ENCODE measurements around the gene GLUD1. TPM values are rescaled to one million over a fixed set of nuclear protein-coding genes. Genes with fewer than 3 reads are reported as not detected.

The GLUD1 gene
- total and polyA plus RNA-seq, 2 donors (not counting 1 experiment from before 2014, with no cell fraction given): 130 to 327 TPM

DNA sequence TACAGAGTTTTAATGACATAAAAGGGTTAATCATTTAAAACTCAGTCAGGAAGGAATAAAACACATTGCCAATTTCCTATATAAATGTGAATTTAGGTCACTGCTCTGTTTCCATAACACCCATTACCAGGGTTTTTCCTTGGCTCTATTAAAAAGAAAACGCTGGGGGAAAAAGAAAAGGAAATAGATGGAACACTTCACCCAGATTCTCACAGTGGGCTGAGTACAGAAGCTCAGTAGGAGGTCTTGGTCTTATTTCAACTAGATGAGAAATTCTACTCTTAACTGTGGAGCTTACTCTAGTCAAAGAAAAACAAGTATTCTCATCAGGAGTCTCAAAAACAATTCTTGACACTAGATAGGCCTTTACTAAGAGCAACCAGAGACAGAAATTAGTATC lies 36.5 kb downstream of the GLUD1 start:
- peaks cover 9% of the 10 kb centered on the region for H3K4me1 ChIP-seq (ENCODE audit: control insufficient read depth, extremely low read depth, insufficient read depth, low read length)
- H3K79me2 ChIP-seq (ENCODE audit: control insufficient read depth, insufficient read depth, low read length): no peaks in the 10 kb centered on the region
- no peaks in the 10 kb centered on the region for H3K9me3 ChIP-seq (ENCODE audit: control insufficient read depth, insufficient read depth, low read depth, low read length)
- DNase-seq (ENCODE audit: low read depth in 2 of 2): no peak
- TF ChIP-seq EZH2 (IDR thresholded peaks at IDR 0.05; ENCODE audit: low read length, missing control alignments): no peak
- TF ChIP-seq, protein P1, sequence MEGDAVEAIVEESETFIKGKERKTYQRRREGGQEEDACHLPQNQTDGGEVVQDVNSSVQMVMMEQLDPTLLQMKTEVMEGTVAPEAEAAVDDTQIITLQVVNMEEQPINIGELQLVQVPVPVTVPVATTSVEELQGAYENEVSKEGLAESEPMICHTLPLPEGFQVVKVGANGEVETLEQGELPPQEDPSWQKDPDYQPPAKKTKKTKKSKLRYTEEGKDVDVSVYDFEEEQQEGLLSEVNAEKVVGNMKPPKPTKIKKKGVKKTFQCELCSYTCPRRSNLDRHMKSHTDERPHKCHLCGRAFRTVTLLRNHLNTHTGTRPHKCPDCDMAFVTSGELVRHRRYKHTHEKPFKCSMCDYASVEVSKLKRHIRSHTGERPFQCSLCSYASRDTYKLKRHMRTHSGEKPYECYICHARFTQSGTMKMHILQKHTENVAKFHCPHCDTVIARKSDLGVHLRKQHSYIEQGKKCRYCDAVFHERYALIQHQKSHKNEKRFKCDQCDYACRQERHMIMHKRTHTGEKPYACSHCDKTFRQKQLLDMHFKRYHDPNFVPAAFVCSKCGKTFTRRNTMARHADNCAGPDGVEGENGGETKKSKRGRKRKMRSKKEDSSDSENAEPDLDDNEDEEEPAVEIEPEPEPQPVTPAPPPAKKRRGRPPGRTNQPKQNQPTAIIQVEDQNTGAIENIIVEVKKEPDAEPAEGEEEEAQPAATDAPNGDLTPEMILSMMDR (conservative IDR thresholded peaks at IDR 0.05 in 1 of 2, IDR thresholded peaks at IDR 0.05 in 1 of 2; ENCODE audit: low read depth in 1 of 2, low read length in 2 of 2): no peak
- no peak overlapping the region for H3K4me2 ChIP-seq (ENCODE audit: extremely low read depth, insufficient read depth, low read length)
- no peak overlapping the region for H2AFZ ChIP-seq (ENCODE audit: low read length)
- no peaks in the 10 kb centered on the region for H4K20me1 ChIP-seq (ENCODE audit: control insufficient read depth, extremely low read depth, insufficient read depth, low read length)
- no peak overlapping the region for H3K4me3 ChIP-seq (replicated peaks in 1 of 4; ENCODE audit: control extremely low read depth in 1 of 4, insufficient read depth in 1 of 4, low read depth in 3 of 4, low read length in 4 of 4)
- no peak overlapping the region for H3K27ac ChIP-seq (ENCODE audit: insufficient read depth, low read length)
- H3K9ac ChIP-seq (ENCODE audit: insufficient read depth, low read length): no peak overlapping the region
- no peaks in the 10 kb centered on the region for H3K27me3 ChIP-seq (ENCODE audit: control insufficient read depth, insufficient read depth, low read length)
- H3K36me3 ChIP-seq (ENCODE audit: control insufficient read depth, insufficient read depth, low read length): peaks cover 2% of the 10 kb centered on the region

DNA sequence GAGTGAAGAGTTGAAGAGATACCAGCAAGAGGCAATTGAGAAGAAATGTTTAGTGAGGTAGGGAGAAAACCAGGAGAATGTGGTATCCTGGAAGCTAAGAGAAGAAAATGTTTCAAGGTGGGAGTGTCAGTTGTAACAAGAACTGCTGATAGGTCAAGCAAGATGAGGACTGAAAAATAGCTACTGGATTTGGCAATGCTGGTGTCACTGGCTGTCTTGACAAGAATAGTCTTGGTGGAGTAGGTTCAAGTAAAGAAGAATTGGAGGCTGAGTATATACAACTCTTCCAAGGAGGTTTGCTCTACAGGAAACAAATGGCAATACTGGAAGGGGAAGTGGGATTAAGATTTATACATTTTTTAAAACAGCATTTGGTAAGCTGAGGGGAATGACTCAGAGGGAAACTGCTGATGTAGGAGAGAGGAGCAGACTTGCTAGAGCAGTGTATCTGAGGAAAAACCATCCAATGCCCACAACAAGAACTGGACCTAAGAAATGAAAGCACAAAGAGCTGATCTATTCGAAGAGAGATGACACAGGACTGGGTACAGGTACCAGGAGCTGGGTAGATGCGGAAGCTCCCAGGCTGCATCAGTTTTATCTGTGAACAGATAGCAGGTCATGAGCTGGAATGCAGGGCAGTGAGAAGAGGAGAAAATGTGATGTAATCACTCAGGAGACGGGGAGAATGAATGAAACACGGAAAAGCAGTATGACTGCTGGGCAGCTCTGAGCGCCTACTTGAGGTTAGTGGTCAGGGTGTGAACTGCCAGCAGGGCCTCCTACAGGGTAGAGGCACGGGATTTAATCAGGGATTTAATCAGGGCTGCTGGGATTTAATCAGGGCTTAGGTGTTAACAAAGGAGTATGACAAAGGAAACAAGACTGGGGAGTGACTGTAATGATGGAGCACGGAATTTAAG lies 40.0 kb downstream of the GLUD1 start:
- no peak overlapping the region for H3K9ac ChIP-seq (ENCODE audit: insufficient read depth, low read length)
- H3K27me3 ChIP-seq (ENCODE audit: control insufficient read depth, insufficient read depth, low read length): no peaks in the 10 kb centered on the region
- peaks cover 6% of the 10 kb centered on the region for H3K36me3 ChIP-seq (ENCODE audit: control insufficient read depth, insufficient read depth, low read length)
- DNase-seq (ENCODE audit: low read depth in 2 of 2): peak; percentile 73 to 79
- no peaks in the 10 kb centered on the region for H3K9me3 ChIP-seq (ENCODE audit: control insufficient read depth, insufficient read depth, low read depth, low read length)
- no peaks in the 10 kb centered on the region for H3K79me2 ChIP-seq (ENCODE audit: control insufficient read depth, insufficient read depth, low read length)
- TF ChIP-seq, protein P1 (conservative IDR thresholded peaks at IDR 0.05 in 1 of 2, IDR thresholded peaks at IDR 0.05 in 1 of 2; ENCODE audit: low read depth in 1 of 2, low read length in 2 of 2): peak in 1 of 2 donors; percentile 37
- no peak for TF ChIP-seq EZH2 (IDR thresholded peaks at IDR 0.05; ENCODE audit: low read length, missing control alignments)
- H3K4me1 ChIP-seq (ENCODE audit: control insufficient read depth, extremely low read depth, insufficient read depth, low read length): peaks cover 9% of the 10 kb centered on the region
- no peaks in the 10 kb centered on the region for H4K20me1 ChIP-seq (ENCODE audit: control insufficient read depth, extremely low read depth, insufficient read depth, low read length)
- H3K4me2 ChIP-seq (ENCODE audit: extremely low read depth, insufficient read depth, low read length): peak overlapping the region; percentile 66
- H3K4me3 ChIP-seq (replicated peaks in 1 of 4; ENCODE audit: control extremely low read depth in 1 of 4, insufficient read depth in 1 of 4, low read depth in 3 of 4, low read length in 4 of 4): no peak overlapping the region
- H2AFZ ChIP-seq (ENCODE audit: low read length): no peak overlapping the region
- H3K27ac ChIP-seq (ENCODE audit: insufficient read depth, low read length): peak overlapping the region; percentile 56

DNA sequence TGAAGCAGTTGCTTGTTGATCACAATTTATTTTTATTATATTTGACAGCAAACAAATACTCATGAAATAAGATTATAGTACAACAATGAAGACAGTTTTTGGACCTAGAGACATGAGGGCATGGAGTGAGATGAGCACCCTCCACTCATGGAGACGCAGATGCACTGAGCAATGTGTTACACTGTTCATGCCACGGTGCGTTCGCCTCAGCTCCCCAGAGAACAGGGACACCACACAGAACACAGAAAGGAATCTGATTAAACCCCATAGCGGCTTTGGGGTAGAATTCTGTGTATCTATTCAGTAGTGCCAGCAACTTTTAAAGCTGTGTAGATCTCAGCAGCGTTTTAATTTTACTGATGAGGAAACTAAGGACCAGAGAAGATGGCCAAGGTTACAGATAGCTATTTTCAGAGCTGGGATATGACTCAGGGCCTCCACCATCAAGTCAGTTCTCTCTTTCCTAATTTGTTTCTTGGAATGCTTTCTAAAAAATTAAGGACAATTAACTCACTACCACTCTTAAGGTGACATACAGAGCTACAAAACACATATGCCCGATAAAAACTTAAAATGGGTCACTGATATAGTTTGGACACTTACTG lies 41.0 kb downstream of the GLUD1 start:
- H3K27me3 ChIP-seq (ENCODE audit: control insufficient read depth, insufficient read depth, low read length): no peaks in the 10 kb centered on the region
- H3K4me2 ChIP-seq (ENCODE audit: extremely low read depth, insufficient read depth, low read length): no peak overlapping the region
- H2AFZ ChIP-seq (ENCODE audit: low read length): no peak overlapping the region
- peaks cover 9% of the 10 kb centered on the region for H3K4me1 ChIP-seq (ENCODE audit: control insufficient read depth, extremely low read depth, insufficient read depth, low read length)
- no peak overlapping the region for H3K9ac ChIP-seq (ENCODE audit: insufficient read depth, low read length)
- H4K20me1 ChIP-seq (ENCODE audit: control insufficient read depth, extremely low read depth, insufficient read depth, low read length): no peaks in the 10 kb centered on the region
- no peaks in the 10 kb centered on the region for H3K79me2 ChIP-seq (ENCODE audit: control insufficient read depth, insufficient read depth, low read length)
- H3K27ac ChIP-seq (ENCODE audit: insufficient read depth, low read length): no peak overlapping the region
- no peak overlapping the region for H3K4me3 ChIP-seq (replicated peaks in 1 of 4; ENCODE audit: control extremely low read depth in 1 of 4, insufficient read depth in 1 of 4, low read depth in 3 of 4, low read length in 4 of 4)
- H3K9me3 ChIP-seq (ENCODE audit: control insufficient read depth, insufficient read depth, low read depth, low read length): no peaks in the 10 kb centered on the region
- H3K36me3 ChIP-seq (ENCODE audit: control insufficient read depth, insufficient read depth, low read length): peaks cover 8% of the 10 kb centered on the region
- TF ChIP-seq, protein P1 (conservative IDR thresholded peaks at IDR 0.05 in 1 of 2, IDR thresholded peaks at IDR 0.05 in 1 of 2; ENCODE audit: low read depth in 1 of 2, low read length in 2 of 2): no peak
- no peak for TF ChIP-seq EZH2 (IDR thresholded peaks at IDR 0.05; ENCODE audit: low read length, missing control alignments)
- no peak for DNase-seq (ENCODE audit: low read depth in 2 of 2)

All from fibroblast of lung (primary cell).